CD4-positive, alpha-beta T cell treated with Interleukin-15 for 4 hours (primary cell): ENCODE results near the gene CCDC87.
A peak's percentile ranks its signal among the peaks of the same experiment; 100 is the strongest.
"Not testable (repeated sequence)": the region's sequence is repeated elsewhere in the genome, so short reads cannot be mapped to it uniquely, and the experiment has no call there.

Experiments
- DNase-seq: peaks from one replicate; pipeline ENCODE4 v3.0.0-alpha.2; 2020; ENCODE audit warnings: low spot score

The CCDC87 gene, protein sequence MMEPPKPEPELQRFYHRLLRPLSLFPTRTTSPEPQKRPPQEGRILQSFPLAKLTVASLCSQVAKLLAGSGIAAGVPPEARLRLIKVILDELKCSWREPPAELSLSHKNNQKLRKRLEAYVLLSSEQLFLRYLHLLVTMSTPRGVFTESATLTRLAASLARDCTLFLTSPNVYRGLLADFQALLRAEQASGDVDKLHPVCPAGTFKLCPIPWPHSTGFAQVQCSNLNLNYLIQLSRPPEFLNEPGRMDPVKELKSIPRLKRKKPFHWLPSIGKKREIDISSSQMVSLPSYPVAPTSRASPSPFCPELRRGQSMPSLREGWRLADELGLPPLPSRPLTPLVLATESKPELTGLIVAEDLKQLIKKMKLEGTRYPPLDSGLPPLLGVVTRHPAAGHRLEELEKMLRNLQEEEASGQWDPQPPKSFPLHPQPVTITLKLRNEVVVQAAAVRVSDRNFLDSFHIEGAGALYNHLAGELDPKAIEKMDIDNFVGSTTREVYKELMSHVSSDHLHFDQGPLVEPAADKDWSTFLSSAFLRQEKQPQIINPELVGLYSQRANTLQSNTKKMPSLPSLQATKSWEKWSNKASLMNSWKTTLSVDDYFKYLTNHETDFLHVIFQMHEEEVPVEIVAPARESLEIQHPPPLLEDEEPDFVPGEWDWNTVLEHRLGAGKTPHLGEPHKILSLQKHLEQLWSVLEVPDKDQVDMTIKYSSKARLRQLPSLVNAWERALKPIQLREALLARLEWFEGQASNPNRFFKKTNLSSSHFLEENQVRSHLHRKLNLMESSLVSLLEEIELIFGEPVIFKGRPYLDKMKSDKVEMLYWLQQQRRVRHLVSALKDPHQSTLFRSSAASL

GRCh38 chr11:66592457-66593302 is at the start of gene CCDC87, which contains the start of gene CCS:
TSS of gene CCDC87 (minus strand) at chr11:66593063. CDS start at chr11:66593015, 48 bp downstream.
TSS of gene CCS (plus strand) at chr11:66593185. CDS start at chr11:66593262, 77 bp downstream.
- peak; percentile 99 for DNase-seq

- no peak for DNase-seq
Measured at GRCh38 chr11:66641834-66642233, 49.0 kb upstream of the CCDC87 start.

DNA sequence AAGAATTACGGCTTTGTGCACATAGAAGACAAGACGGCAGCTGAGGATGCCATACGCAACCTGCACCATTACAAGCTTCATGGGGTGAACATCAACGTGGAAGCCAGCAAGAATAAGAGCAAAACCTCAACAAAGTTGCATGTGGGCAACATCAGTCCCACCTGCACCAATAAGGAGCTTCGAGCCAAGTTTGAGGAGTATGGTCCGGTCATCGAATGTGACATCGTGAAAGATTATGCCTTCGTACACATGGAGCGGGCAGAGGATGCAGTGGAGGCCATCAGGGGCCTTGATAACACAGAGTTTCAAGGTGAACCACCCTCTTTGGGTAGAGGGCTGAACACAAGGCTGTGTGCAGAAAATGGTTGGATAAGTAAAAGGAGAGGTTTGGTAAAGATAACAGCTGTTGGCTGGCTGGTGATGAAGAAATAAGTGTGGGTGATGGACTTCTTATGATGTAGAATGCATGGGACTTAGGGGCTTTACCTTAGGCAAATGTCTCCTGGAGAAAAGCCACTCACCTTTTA is 47.0 kb upstream of the CCDC87 start:
- DNase-seq = not testable (repeated sequence)

DNA sequence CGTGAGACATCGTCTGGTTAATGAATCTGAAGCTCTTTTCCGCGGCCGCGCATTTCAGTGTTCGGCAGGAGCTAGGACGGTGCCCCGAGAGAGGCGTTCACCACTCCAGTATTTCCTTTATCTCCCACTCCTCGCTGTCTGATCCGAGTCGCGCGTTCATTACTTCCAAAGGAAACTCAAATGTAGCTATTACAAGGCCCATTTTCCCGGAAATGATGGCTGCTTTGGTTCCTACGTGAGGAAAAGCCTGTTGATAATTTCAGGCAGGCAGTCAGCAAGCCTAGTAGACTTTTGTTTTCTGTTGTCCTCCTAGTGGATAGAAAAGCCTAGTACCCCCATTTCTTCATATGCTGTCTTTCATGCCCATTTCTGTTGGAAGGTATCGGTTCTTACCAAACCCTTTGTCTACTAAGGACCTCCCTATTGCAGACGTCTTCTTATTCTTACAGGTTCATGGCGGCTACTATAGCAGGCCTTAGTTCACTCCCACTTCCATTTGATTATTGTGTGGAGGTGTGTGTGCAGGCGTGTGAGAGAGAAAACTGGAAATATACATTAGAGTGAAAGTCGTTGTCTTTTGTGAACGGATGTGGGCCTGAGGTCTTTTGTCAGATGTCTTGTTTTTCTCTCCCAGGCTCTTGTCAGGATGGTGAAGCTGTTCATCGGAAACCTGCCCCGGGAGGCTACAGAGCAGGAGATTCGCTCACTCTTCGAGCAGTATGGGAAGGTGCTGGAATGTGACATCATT is 46.4 kb upstream of the CCDC87 start:
- DNase-seq = peak; percentile 30

GRCh38 chr11:66638177-66639065 is 45.6 kb upstream of the CCDC87 start, which contains the start of gene RBM4:
TSS of gene RBM4 (plus strand) at chr11:66638703. CDS start at chr11:66639712, 1,009 bp downstream.
- DNase-seq = peak; percentile 99

- DNase-seq = no peak
Measured at GRCh38 chr11:66637557-66638176, 44.8 kb upstream of the CCDC87 start.

GRCh38 chr11:66636411-66636810 is 43.5 kb upstream of the CCDC87 start:
- no peak for DNase-seq

GRCh38 chr11:66632952-66633351 is 40.1 kb upstream of the CCDC87 start:
- DNase-seq = no peak

DNA sequence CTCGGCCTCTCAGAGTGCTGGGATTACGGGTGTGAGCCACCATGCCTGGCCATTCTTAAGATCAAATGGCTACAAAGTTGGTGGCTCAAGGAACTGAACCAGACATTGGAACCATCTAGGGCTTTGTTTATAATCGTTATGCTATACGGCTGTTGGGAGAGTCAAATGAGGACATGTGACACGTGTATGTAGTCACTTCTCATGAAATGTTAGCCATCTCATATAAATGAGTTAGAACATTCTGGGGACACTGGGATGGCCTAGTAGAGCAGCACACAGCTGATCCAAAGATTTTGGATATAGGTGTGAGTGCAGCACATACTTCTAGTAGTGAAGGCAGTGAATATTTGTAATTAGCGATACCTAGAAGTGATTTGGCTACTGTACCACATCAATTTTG is 39.0 kb upstream of the CCDC87 start:
- DNase-seq = no peak

DNA sequence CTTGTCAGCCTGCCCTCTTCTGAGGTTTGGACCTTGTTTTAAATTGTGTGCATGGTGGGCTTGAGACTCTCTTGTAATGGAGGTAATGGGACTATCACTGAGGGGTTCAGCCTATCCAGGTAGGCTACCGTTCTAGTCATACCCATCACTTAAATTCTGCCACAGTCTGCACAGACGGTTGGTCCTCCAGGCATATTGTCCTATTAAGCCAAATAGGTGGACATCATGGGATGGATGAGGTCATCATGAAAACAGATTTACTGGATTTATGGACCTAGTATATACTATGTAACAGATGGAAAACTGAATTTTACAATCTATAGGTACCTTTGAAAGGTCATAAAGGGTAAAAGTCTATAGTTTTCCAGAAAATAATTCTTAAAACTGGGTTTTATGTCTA is 36.5 kb upstream of the CCDC87 start:
- DNase-seq = no peak

- DNase-seq = no peak
Measured at GRCh38 chr11:66628061-66628603, 35.3 kb upstream of the CCDC87 start.

DNA sequence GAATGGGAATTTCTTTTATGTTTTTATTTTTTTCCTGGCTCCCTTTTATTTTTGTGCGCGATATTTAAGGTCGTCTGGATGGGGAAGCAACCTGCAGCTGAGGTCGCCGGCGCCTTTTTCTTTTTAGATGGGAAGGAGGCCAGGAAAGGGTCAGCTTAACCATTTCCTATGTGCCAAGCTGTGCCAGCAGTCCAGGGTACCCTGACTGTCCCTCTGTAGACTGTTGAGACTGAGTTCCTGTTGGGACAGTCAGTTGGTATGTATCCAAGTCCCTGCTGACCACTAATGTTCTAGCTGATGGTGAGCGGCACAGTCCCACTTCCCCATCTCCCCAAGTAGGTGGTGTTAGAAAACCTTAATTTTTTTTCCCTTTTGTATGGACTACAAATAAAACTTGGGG is 34.1 kb upstream of the CCDC87 start:
- no peak for DNase-seq

- DNase-seq = no peak
Measured at GRCh38 chr11:66626382-66626781, 33.5 kb upstream of the CCDC87 start.

DNA sequence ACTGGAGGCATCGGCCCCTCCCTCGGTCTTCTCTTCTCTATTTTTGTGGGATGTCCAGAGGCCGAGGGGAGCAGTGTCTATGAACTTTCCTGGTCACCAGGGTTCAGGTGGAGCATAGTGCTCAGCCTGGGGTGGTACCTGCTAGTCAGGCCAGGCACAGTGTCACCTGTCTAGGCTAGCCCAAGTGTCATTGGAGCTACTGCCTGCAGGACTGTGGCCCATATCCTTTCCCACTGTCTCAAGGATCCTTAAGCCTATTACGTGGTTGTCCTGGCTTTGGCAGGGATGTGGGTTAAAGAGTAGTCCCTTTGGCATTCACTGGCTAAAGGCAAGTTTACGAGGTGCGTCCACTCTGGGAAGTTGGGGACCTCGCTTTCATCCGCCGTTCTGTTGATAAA is 32.9 kb upstream of the CCDC87 start:
- DNase-seq = no peak

DNA sequence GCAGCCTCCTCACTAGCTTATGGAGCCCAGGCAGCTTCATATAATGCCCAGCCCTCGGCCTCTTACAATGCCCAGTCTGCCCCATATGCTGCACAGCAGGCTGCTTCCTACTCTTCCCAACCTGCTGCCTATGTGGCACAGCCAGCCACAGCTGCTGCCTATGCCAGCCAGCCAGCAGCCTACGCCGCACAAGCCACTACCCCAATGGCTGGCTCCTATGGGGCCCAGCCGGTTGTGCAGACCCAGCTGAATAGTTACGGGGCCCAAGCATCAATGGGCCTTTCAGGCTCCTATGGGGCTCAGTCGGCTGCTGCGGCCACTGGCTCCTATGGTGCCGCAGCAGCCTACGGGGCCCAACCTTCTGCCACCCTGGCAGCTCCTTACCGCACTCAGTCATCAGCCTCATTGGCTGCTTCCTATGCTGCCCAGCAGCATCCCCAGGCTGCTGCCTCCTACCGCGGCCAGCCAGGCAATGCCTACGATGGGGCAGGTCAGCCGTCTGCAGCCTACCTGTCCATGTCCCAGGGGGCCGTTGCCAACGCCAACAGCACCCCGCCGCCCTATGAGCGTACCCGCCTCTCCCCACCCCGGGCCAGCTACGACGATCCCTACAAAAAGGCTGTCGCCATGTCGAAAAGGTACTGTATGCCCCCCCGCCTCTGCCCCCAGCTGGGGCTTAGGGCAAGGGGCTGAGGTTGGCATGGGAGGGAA is 32.3 kb upstream of the CCDC87 start:
- DNase-seq = no peak

GRCh38 chr11:66624450-66624849 is 31.6 kb upstream of the CCDC87 start:
- no peak for DNase-seq

DNA sequence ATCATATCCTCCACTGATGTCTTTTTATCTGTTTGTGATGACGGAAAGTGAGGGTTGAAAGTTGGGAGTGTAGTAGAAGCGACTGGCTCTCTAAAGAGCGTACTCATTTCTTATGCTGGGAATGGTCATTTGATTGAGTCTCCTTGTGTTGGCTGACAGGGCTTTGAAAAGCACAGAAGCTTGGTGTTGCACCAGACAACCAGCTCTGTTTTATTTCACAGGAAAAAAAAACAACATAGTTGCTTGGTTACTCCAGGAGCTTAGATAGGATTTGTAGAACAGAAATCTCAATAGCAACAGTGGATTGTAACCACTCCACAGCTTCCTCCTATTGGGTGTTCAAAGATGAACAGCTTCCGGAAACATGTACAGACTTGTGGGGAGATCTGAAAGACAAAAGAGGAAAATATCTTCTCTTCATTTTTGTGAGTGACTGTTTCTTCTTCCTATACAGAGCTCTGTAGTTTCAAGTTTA is 26.3 kb upstream of the CCDC87 start:
- DNase-seq = peak; percentile 78

DNA sequence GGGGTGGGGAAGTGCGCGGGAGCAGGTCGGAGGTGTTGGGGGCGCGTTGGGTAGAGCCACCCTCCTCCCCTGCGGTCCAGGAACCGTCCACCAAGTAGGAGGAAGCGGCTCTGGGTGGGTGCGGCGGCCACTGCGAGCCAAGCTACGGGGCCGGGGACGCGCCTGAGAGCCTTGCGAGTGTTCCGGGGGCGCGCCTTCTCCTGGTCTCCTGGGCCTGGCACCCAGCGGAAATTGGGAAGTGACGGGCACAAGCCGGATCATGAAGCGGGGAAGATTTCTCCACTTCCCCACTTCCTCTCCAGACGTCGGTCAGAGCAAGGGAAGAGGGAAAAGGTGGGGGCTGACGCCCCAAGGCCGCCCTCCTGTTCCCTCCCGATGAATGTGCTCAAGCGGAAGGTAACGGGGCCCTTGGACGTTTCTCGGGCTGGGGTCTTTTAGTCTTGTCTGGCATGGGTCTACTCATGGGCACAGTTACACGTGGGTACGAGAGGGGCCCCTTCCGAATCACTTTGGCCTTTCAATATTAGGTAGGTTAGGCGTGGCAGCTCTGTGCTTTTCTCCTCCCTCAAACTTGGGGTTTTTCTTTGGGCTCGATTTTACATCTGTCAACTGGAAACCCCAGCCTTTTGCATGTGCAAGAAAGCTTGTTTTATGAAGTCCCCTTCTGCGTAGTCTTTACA is 24.4 kb upstream of the CCDC87 start:
- DNase-seq = peak; percentile 38
